ENCODE measurements around the gene KCNIP3.
A peak's percentile ranks its signal among the peaks of the same experiment; 100 is the strongest.

Gene KCNIP3

GRCh38 chr2:95320344-95320712, 23.2 kb downstream of the KCNIP3 start:
- no peak for TF ChIP-seq CTCF (IDR thresholded peaks at IDR 0.05; ENCODE audit: low read depth, low read length)
- Histone ChIP-seq H3K27me3 (no peaks in the 10 kb centered on the region), H3K4me1 (no peaks in the 10 kb centered on the region), H3K9me3 (no peaks in the 10 kb centered on the region), H3K4me3 (ENCODE audit: low read depth, low read length) (no peak overlapping the region), H3K36me3 (no peaks in the 10 kb centered on the region)
- DNase-seq = no peak

GRCh38 chr2:95320986-95321767, 24.0 kb downstream of the KCNIP3 start:
- no peaks in the 10 kb centered on the region for H3K36me3 ChIP-seq
- H3K9me3 ChIP-seq = no peaks in the 10 kb centered on the region
- no peak for TF ChIP-seq CTCF (IDR thresholded peaks at IDR 0.05; ENCODE audit: low read depth, low read length)
- no peak for DNase-seq
- no peaks in the 10 kb centered on the region for H3K4me1 ChIP-seq
- H3K27me3 ChIP-seq = no peaks in the 10 kb centered on the region
- no peak overlapping the region for H3K4me3 ChIP-seq (ENCODE audit: low read depth, low read length)

GRCh38 chr2:95323347-95324155, 26.4 kb downstream of the KCNIP3 start:
- DNase-seq = no peak

GRCh38 chr2:95325026-95325425, 27.9 kb downstream of the KCNIP3 start:
- H3K9me3 ChIP-seq = no peaks in the 10 kb centered on the region
- H3K4me1 ChIP-seq = no peaks in the 10 kb centered on the region
- H3K36me3 ChIP-seq = no peaks in the 10 kb centered on the region
- no peak overlapping the region for H3K4me3 ChIP-seq (ENCODE audit: low read depth, low read length)
- DNase-seq = no peak
- H3K27me3 ChIP-seq = no peaks in the 10 kb centered on the region
- no peak for TF ChIP-seq CTCF (IDR thresholded peaks at IDR 0.05; ENCODE audit: low read depth, low read length)

More at GRCh38 chr2:95323347-95324155, 26.4 kb downstream of the KCNIP3 start:
- Histone ChIP-seq H3K4me1 (no peaks in the 10 kb centered on the region), H3K27me3 (no peaks in the 10 kb centered on the region), H3K36me3 (no peaks in the 10 kb centered on the region), H3K9me3 (no peaks in the 10 kb centered on the region), H3K4me3 (ENCODE audit: low read depth, low read length) (no peak overlapping the region)
- peak; percentile 10; the same call in 1 of the 2 replicates for TF ChIP-seq CTCF (IDR thresholded peaks at IDR 0.05; ENCODE audit: low read depth, low read length)

- Histone ChIP-seq H3K36me3 (no peaks in the 10 kb centered on the region), H3K4me1 (no peaks in the 10 kb centered on the region), H3K27me3 (no peaks in the 10 kb centered on the region), H3K4me3 (ENCODE audit: low read depth, low read length) (no peak overlapping the region), H3K9me3 (no peaks in the 10 kb centered on the region)
- no peak for DNase-seq
- no peak for TF ChIP-seq CTCF (IDR thresholded peaks at IDR 0.05; ENCODE audit: low read depth, low read length)
Observed at GRCh38 chr2:95325590-95326432, 28.7 kb downstream of the KCNIP3 start.

Data from BE2C (cell line).